ENCODE data around the gene ZCCHC14. TPM values are rescaled to one million over a fixed set of nuclear protein-coding genes. Genes with fewer than 3 reads are reported as not detected.
"Not testable (repeated sequence)": the region's sequence is repeated elsewhere in the genome, so short reads cannot be mapped to it uniquely, and the experiment has no call there.

The ZCCHC14 gene
- polyA plus RNA-seq, 4 donors = 28.3 to 35.5 (median 34.5) TPM

- not testable (repeated sequence) for DNase-seq (ENCODE audit: low read depth in 4 of 4, low spot score in 3 of 4)
These were observed 5.0 kb upstream of the ZCCHC14 start for GRCh38 chr16:87497767-87498290.

GRCh38 chr16:87497023-87497766 is 4.4 kb upstream of the ZCCHC14 start:
- not testable (repeated sequence) for DNase-seq (ENCODE audit: low read depth in 4 of 4, low spot score in 3 of 4)

GRCh38 chr16:87496447-87496801 is 3.6 kb upstream of the ZCCHC14 start:
- DNase-seq (ENCODE audit: low read depth in 4 of 4, low spot score in 3 of 4) = no peak

- no peak for DNase-seq (ENCODE audit: low read depth in 4 of 4, low spot score in 3 of 4)
These were observed 3.0 kb upstream of the ZCCHC14 start for GRCh38 chr16:87495578-87496446.

- no peak for DNase-seq (ENCODE audit: low read depth in 4 of 4, low spot score in 3 of 4)
These were observed 920 bp upstream of the ZCCHC14 start for GRCh38 chr16:87493608-87494280.

- DNase-seq (ENCODE audit: low read depth in 4 of 4, low spot score in 3 of 4) = no peak
These were observed 563 bp downstream of the ZCCHC14 start for GRCh38 chr16:87492291-87492630.

- no peak for DNase-seq (ENCODE audit: low read depth in 4 of 4, low spot score in 3 of 4)
These were observed 1.1 kb downstream of the ZCCHC14 start for GRCh38 chr16:87491522-87492290.

- DNase-seq (ENCODE audit: low read depth in 4 of 4, low spot score in 3 of 4) = not testable (repeated sequence)
These were observed 1.9 kb downstream of the ZCCHC14 start for GRCh38 chr16:87490799-87491521.

- DNase-seq (ENCODE audit: low read depth in 4 of 4, low spot score in 3 of 4) = no peak
These were observed 2.6 kb downstream of the ZCCHC14 start for GRCh38 chr16:87490096-87490798.

GRCh38 chr16:87489434-87490045 is 3.3 kb downstream of the ZCCHC14 start:
- DNase-seq (ENCODE audit: low read depth in 4 of 4, low spot score in 3 of 4) = no peak

- not testable (repeated sequence) for DNase-seq (ENCODE audit: low read depth in 4 of 4, low spot score in 3 of 4)
These were observed 3.9 kb downstream of the ZCCHC14 start for GRCh38 chr16:87488960-87489359.

- no peak for DNase-seq (ENCODE audit: low read depth in 4 of 4, low spot score in 3 of 4)
These were observed 5.4 kb downstream of the ZCCHC14 start for GRCh38 chr16:87487361-87487924.

- DNase-seq (ENCODE audit: low read depth in 4 of 4, low spot score in 3 of 4) = no peak
These were observed 6.0 kb downstream of the ZCCHC14 start for GRCh38 chr16:87486713-87487247.

GRCh38 chr16:87486282-87486681 is 6.5 kb downstream of the ZCCHC14 start:
- DNase-seq (ENCODE audit: low read depth in 4 of 4, low spot score in 3 of 4) = no peak

- not testable (repeated sequence) for DNase-seq (ENCODE audit: low read depth in 4 of 4, low spot score in 3 of 4)
These were observed 7.0 kb downstream of the ZCCHC14 start for GRCh38 chr16:87485792-87486191.

- no peak for DNase-seq (ENCODE audit: low read depth in 4 of 4, low spot score in 3 of 4)
These were observed 8.1 kb downstream of the ZCCHC14 start for GRCh38 chr16:87484487-87485331.

- DNase-seq (ENCODE audit: low read depth in 4 of 4, low spot score in 3 of 4) = no peak
These were observed 9.3 kb downstream of the ZCCHC14 start for GRCh38 chr16:87483481-87483880.

Data from left renal pelvis (tissue), 4 donors.